Measurements from ENCODE around the gene VAV3.

Gene VAV3

GRCh38 chr1:107545879-107546278, 419.1 kb downstream of the VAV3 start:
- DNase-seq (ENCODE audit: low read depth), result no peak
- no peak for TF ChIP-seq CTCF (IDR thresholded peaks at IDR 0.05; ENCODE audit: control insufficient read depth, extremely low read depth, insufficient read depth)
- no peak overlapping the region for H3K4me3 ChIP-seq (ENCODE audit: low read depth, low read length)

- no peak for DNase-seq (ENCODE audit: low read depth)
- no peak overlapping the region for H3K4me3 ChIP-seq (ENCODE audit: low read depth, low read length)
- no peak for TF ChIP-seq CTCF (IDR thresholded peaks at IDR 0.05; ENCODE audit: control insufficient read depth, extremely low read depth, insufficient read depth)
Observed at GRCh38 chr1:107545056-107545577, 419.9 kb downstream of the VAV3 start.

- H3K4me3 ChIP-seq (ENCODE audit: low read depth, low read length), result no peak overlapping the region
- no peak for DNase-seq (ENCODE audit: low read depth)
- TF ChIP-seq CTCF (IDR thresholded peaks at IDR 0.05; ENCODE audit: control insufficient read depth, extremely low read depth, insufficient read depth), result no peak
Observed at GRCh38 chr1:107544285-107544684, 420.7 kb downstream of the VAV3 start.

- TF ChIP-seq CTCF (IDR thresholded peaks at IDR 0.05; ENCODE audit: control insufficient read depth, extremely low read depth, insufficient read depth), result no peak
- DNase-seq (ENCODE audit: low read depth), result no peak
Observed at GRCh38 chr1:107541412-107541811, 423.6 kb downstream of the VAV3 start.

GRCh38 chr1:107538502-107538901, 426.5 kb downstream of the VAV3 start:
- H3K4me3 ChIP-seq (ENCODE audit: low read depth, low read length), result no peak overlapping the region
- TF ChIP-seq CTCF (IDR thresholded peaks at IDR 0.05; ENCODE audit: control insufficient read depth, extremely low read depth, insufficient read depth), result no peak
- DNase-seq (ENCODE audit: low read depth), result no peak

More at GRCh38 chr1:107541412-107541811, 423.6 kb downstream of the VAV3 start:
- H3K4me3 ChIP-seq (ENCODE audit: low read depth, low read length), result no peak overlapping the region

GRCh38 chr1:107536266-107536665, 428.7 kb downstream of the VAV3 start:
- TF ChIP-seq CTCF (IDR thresholded peaks at IDR 0.05; ENCODE audit: control insufficient read depth, extremely low read depth, insufficient read depth), result no peak
- H3K4me3 ChIP-seq (ENCODE audit: low read depth, low read length), result no peak overlapping the region
- DNase-seq (ENCODE audit: low read depth), result peak; percentile 88

- no peak overlapping the region for H3K4me3 ChIP-seq (ENCODE audit: low read depth, low read length)
- no peak for TF ChIP-seq CTCF (IDR thresholded peaks at IDR 0.05; ENCODE audit: control insufficient read depth, extremely low read depth, insufficient read depth)
- no peak for DNase-seq (ENCODE audit: low read depth)
Observed at GRCh38 chr1:107535091-107535490, 429.9 kb downstream of the VAV3 start.

Measured in LNCaP clone FGC (cell line).